HAP-1 (cell line): ENCODE results near the gene ITPR2.
"Not testable (repeated sequence)": the region's sequence is repeated elsewhere in the genome, so short reads cannot be mapped to it uniquely, and the experiment has no call there.

Experiments used
- DNase-seq, 2 experiments: peaks; one replicate each; pipeline ENCODE4 v3.0.0-alpha.2; 2016 to 2020; ENCODE audit warnings: low spot score in 2 of 2
- H3K27me3 ChIP-seq: fragments of 250-450 bp; sonication (Bioruptor Pico); 2 replicates; pipeline ENCODE4 v1.5.1; 2020; ENCODE audit warnings: low read depth, mild to moderate bottlenecking, moderate library complexity
- H3K36me3 ChIP-seq: fragments of 250-450 bp; sonication (Bioruptor Pico); replicated peaks from 2 replicates; pipeline ENCODE4 v1.5.1; 2020; ENCODE audit warnings: mild to moderate bottlenecking
- H3K4me1 ChIP-seq: fragments of 250-450 bp; sonication (Bioruptor Pico); 2 replicates; pipeline ENCODE4 v1.5.1; 2020; ENCODE audit warnings: mild to moderate bottlenecking
- H3K4me3 ChIP-seq: fragments of 250-450 bp; sonication (Bioruptor Pico); 2 replicates; pipeline ENCODE4 v1.5.1; 2020; ENCODE audit warnings: mild to moderate bottlenecking, moderate library complexity
- H3K9me3 ChIP-seq: fragments of 250-450 bp; sonication (Bioruptor Pico); 2 replicates; pipeline ENCODE4 v1.5.1; 2020; ENCODE audit warnings: mild to moderate bottlenecking, moderate library complexity
- in situ Hi-C: fragments of 300-500 bp; cut with MboI; formaldehyde crosslinking; loops from 3 replicates; pipeline ENCODE4 v1.14.3; 2020; ENCODE audit warnings: low sequenced_read_pairs, inconsistent platforms, mixed read lengths

Gene ITPR2

DNA sequence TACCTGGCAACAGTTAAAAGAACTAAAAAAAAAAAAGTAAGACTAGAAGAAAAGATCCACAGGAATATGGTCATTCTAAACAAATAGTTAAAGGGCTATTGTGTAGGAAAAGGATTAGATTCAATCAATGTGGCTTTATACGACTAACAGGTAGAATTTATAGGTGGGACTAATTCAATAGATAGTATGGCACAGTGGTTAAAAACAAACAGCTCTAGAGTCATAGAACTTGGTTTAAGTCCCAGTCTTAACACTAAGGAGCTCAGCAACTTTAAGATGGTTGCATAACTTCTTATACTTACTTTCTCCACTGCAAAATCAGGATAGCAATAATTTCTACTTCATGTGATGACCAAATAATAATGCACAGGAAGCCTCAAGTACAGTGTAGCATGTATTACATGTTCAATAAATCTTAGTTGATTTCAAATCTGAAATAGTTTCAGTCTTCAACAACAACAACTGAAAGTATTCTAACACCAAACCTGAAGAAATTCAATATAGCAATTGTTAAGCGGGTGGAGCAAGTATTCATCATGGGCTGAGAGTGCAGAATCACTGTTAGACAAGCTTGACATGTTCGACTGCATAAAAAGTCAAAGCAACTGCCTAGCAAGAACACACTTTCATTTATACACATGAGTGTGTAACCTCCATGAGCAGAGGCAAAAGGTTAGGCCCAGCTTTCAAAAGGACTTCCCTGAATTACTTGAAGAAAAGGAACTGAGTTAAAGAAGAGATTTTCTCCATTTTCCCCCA is 50.4 kb downstream of the ITPR2 start:
- H3K4me1 ChIP-seq: no peaks in the 10 kb centered on the region
- H3K27me3 ChIP-seq: no peaks in the 10 kb centered on the region
- no peaks in the 10 kb centered on the region for H3K9me3 ChIP-seq
- in situ Hi-C loops: no loop called here
- no peak for DNase-seq
- H3K36me3 ChIP-seq: no peaks in the 10 kb centered on the region
- no peak overlapping the region for H3K4me3 ChIP-seq

DNA sequence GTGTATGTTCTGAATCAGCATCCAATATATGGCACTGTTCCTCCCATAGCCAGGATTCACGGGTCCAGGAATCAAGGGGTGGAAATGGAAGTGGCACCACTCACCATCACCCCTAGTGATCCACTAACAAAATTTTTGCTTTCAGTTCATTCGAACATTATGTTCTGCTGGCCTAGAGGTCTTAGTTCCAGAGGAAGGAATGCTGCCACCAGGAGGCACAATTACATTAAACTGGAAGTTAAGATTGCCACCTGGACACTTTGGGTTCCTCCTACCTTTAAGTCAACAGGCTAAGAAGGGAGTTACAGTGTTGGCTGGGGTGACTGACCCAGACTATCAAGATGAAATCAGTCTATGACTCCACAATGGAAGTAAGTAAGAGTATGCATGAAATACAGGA is 52.3 kb downstream of the ITPR2 start:
- H3K27me3 ChIP-seq, in situ Hi-C loops, H3K9me3 ChIP-seq, H3K4me3 ChIP-seq, H3K4me1 ChIP-seq, DNase-seq, H3K36me3 ChIP-seq: not testable (repeated sequence)

DNA sequence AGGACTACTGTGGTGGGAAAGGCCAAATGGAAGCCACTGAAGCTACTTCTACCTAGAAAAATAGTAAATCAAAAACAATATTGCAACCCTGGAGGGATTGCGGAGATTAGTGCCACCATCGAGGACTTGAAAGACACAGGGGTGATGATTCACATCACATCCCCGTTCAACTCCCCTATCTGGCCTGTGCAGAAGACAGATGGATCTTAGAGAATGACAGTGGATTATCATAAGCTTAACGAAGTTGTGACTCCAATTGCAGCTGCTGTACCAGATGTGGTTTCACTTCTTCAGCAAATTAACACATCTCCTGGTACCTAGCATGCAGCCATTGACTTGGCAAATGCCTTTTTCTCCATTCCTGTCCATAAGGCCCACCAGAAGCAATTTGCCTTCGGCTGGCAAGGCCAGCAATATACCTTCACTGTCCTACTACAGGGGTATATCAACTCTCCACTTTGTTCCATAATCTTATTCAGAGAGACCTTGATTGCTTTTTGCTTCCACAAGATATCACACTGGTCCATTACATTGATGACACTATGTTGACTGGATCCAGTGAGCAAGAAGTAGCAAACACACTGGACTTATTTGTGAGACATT is 54.7 kb downstream of the ITPR2 start:
- H3K4me1 ChIP-seq, H3K4me3 ChIP-seq, H3K36me3 ChIP-seq, H3K9me3 ChIP-seq, H3K27me3 ChIP-seq, in situ Hi-C loops, DNase-seq: not testable (repeated sequence)

DNA sequence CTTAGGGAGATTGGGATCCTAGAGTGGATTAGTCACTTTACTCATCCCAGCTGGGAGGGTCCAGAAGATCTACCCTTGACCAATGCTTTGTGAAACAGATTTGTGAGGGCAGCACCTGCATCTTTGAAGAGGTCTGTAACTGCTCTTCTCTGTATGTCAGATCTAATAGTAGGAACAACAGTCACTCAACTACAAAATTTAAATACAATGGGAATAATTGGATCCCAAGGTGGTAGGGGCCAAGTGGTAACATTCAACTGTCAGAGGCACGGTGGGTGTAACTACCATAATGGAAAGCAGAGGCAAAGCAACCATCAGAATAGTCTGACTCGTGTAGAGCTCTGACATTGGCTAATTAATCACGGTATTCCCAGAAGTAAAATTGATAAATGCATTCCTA is 55.8 kb downstream of the ITPR2 start:
- Histone ChIP-seq H3K4me1 (no peaks in the 10 kb centered on the region), H3K4me3 (no peak overlapping the region), H3K9me3 (no peaks in the 10 kb centered on the region), H3K27me3 (no peaks in the 10 kb centered on the region), H3K36me3 (no peaks in the 10 kb centered on the region)
- no peak for DNase-seq
- in situ Hi-C loops: no loop called here

DNA sequence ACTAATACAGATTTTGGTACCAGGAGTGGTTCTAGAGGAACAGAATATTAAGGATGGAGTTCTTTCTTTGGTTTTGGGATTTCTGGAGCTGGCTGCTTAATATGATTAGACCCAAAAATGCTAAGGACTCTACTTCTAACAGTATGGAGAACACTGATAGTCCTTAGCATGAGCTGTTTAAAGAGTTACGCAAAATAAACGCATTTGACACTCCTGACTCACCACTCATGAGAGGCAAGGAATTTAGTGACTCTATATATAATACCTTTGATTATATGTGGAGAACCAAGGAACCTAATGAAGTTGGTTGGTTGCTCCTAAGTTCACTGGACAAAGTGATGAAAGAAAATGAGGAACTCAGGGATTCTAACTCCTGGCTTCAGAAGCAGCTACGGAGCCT is 57.0 kb downstream of the ITPR2 start:
- H3K9me3 ChIP-seq, in situ Hi-C loops, H3K36me3 ChIP-seq, H3K4me1 ChIP-seq, H3K27me3 ChIP-seq, H3K4me3 ChIP-seq, DNase-seq: not testable (repeated sequence)

DNA sequence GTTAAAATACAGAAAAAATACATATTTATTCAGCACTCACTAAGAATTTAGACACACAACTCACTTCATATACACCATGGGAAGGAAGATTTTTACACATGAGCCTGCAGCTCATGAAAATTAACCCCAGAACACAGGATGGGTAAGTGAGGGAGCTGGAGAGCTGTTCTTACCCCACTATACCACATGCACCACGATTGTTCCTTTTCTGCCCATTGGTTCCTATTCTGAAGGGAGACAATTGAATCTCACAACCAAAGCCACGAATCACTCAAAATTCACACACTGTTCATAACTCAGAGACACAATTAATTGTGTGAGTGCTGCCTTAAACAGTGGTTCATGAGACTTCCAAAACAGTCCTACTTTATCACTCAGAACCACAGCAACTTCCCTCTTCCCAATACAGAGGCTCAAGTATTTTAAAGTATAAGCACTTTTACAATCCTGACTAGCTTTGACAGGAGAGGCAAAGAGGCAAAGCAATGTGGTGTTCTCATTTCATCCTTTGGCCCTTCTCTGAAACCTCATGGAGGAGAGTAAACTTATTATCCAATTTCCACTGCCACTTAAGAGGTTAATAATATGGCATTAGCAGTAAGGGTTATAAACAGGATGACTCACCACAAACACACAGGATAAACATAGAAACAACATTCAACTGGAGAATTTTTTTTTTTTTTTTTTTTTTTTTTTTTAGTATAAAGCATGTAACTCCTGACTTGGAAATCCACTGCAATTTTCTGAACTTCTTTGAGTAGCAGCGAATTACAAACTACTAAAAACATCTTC is 59.5 kb downstream of the ITPR2 start:
- no peak for DNase-seq
- in situ Hi-C loops: no loop called here
- Histone ChIP-seq H3K4me3 (no peak overlapping the region), H3K27me3 (no peaks in the 10 kb centered on the region), H3K36me3 (no peaks in the 10 kb centered on the region), H3K4me1 (no peaks in the 10 kb centered on the region), H3K9me3 (no peaks in the 10 kb centered on the region)

DNA sequence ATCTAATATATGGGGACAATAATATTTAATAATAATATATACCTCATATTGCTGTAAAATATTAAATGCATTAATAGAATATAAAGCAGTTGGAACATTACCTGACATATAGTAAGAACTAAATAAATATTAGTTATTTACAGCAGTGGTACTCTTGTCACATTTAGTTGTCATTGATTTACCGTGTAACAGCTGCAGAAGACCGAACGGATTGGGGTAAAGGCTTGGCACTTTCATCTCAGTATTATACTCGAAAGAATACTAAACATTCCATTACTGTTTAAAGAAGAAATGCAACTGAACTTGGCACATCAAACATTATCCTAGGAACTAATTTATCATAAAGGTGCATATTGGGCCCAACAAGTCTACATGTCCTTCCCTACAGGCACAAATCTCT is 61.1 kb downstream of the ITPR2 start:
- Histone ChIP-seq H3K36me3 (no peaks in the 10 kb centered on the region), H3K4me3 (no peak overlapping the region), H3K4me1 (no peaks in the 10 kb centered on the region), H3K27me3 (no peaks in the 10 kb centered on the region), H3K9me3 (no peaks in the 10 kb centered on the region)
- no peak for DNase-seq
- in situ Hi-C loops: no loop called here

DNA sequence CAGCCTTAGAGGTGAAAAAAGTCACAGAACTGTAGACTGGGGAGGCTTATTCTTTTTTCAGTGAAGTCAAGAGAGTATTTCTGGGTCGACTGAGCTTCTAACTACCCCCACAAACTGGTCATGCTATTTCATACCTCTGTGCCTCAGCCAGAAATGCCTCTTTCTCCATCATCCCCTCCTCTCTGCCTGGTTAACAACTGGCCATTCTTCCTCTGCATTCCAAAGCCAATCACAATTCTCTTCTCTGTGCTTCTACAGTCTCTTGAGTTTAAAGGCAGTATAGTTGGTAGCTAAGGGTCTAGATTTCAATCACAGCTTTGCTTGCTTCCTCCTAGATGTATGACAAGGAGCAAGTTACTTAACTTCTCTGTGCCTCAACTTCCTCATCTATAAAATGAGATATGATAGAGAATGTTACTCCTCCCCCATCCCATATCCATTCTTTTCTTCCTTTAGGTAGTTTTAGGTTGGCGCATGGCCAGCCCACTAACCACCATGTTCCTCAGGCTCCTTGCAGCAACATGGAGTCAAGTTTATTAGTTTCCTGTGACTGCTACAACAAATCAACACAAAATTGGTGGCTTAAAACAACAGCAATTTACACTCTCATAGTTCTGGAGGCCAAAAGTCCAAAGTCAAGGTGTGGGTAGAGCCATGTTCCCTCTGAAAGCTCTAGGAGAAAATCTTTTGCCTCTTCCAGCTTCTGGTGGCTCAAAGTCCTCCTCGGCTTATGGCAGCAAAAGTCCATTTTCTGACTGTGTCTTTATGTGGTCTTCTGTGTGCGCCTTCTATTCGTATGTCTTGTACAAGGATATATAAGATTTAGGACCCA is 62.5 kb downstream of the ITPR2 start:
- no peaks in the 10 kb centered on the region for H3K27me3 ChIP-seq
- no peaks in the 10 kb centered on the region for H3K36me3 ChIP-seq
- no peaks in the 10 kb centered on the region for H3K9me3 ChIP-seq
- no peak for DNase-seq
- no peaks in the 10 kb centered on the region for H3K4me1 ChIP-seq
- in situ Hi-C loops: no loop called here
- H3K4me3 ChIP-seq: no peak overlapping the region

DNA sequence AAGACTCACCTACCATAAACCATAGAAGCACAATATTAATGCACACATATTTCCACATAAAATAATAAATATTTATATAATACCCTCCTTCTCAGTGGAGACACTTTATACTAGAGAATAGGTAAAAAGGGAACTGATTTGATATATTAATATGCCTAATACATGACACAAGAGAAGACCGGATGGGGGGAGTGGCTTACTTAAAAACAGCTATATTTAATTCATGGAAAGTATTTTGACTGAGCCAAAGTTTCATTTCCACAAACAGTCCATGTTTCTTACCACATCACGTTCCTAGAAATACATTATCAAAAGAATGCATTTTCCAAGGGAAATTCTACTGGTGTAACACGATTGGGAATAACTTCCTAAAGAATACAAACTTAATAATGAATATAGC is 63.4 kb downstream of the ITPR2 start:
- Histone ChIP-seq H3K4me1 (no peaks in the 10 kb centered on the region), H3K27me3 (no peaks in the 10 kb centered on the region), H3K4me3 (no peak overlapping the region), H3K36me3 (no peaks in the 10 kb centered on the region), H3K9me3 (no peaks in the 10 kb centered on the region)
- in situ Hi-C loops: no loop called here
- no peak for DNase-seq

DNA sequence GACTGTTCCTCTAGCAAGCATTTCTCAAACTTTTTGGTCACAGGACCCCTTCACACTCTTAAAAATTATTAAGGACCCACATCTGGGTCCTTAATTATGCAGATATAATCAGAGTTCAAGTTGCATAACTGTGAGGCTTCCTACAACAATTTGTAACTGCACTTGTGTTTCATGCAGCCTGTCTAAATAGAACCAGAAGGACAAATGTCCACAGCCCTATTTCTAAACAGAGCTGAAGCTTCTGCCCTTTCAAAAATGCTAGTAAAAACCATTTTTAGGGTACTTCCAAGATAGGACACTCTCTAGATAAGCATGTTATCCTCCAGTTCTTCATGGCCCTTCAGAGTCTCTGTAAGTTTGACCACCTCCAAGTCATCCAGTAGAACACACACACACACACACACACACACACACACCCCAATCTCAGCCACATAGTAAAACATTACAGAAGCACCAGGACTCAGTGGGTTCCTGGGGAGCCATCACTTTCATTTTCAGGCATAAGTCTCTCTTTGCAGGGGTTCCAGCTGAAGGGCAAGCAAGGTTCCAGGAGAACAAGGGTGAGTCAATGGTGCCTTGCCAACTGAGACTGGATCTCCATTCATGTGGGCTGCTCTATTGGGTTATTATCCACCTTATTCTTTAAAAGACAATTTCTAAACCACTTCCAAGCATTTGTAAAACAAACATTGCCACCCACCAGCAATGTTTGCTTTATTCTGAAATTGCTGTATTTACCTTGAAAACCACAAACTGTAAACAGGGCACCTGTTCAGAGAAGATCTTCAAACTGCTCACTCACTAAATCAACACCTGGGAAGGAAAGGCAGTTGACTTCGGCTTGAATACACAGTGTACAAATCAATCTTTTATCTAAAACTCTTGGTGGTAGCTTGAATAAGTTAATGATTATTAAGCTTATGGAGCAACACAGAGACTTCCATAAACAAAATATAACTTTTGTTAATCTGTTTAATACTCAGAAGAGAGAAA is 64.1 kb downstream of the ITPR2 start:
- Histone ChIP-seq H3K27me3 (no peaks in the 10 kb centered on the region), H3K4me3 (no peak overlapping the region), H3K9me3 (no peaks in the 10 kb centered on the region), H3K36me3 (no peaks in the 10 kb centered on the region), H3K4me1 (no peaks in the 10 kb centered on the region)
- no peak for DNase-seq
- in situ Hi-C loops: no loop called here

DNA sequence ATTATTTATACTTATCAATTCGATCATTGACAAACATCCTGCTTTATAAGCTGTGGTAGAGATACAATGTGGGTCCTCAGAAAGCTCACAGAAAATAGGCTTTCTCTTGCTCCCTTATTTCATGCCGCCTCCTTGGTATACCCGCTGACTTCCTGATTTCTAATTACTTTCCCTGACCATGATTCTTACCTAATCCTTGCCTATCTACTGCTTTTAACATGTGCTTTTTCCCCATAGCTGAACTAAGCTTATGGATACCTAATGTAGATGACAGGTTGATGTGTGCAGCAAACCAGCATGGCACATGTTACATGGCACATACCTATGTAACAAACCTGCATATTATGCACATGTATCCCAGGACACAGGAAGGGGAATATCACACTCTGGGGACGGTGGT is 65.1 kb downstream of the ITPR2 start:
- Histone ChIP-seq H3K4me1 (no peaks in the 10 kb centered on the region), H3K9me3 (no peaks in the 10 kb centered on the region), H3K36me3 (no peaks in the 10 kb centered on the region), H3K4me3 (no peak overlapping the region), H3K27me3 (no peaks in the 10 kb centered on the region)
- DNase-seq: no peak
- in situ Hi-C loops: no loop called here

DNA sequence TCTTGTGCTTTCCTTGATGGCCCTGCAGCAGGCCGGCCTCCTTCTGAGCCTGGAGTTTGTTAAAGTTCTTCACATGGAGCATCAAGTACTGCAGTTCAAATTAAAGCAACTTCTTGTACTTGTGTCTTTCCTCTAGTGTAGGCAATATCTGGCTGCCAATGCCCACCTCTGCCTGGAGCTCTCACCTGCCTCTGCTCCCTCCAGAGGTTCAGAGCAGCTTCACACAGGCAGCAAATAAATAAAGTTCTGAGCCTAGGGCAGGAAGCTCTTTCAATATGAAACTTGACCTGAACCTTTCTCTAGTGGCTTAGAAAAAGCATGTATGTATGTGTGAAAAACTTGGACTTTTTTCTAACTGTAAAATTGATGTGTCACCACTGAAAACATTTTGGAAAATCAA is 65.9 kb downstream of the ITPR2 start:
- in situ Hi-C loops: no loop called here
- Histone ChIP-seq H3K9me3 (no peaks in the 10 kb centered on the region), H3K36me3 (no peaks in the 10 kb centered on the region), H3K27me3 (no peaks in the 10 kb centered on the region), H3K4me1 (no peaks in the 10 kb centered on the region), H3K4me3 (no peak overlapping the region)
- DNase-seq: no peak

DNA sequence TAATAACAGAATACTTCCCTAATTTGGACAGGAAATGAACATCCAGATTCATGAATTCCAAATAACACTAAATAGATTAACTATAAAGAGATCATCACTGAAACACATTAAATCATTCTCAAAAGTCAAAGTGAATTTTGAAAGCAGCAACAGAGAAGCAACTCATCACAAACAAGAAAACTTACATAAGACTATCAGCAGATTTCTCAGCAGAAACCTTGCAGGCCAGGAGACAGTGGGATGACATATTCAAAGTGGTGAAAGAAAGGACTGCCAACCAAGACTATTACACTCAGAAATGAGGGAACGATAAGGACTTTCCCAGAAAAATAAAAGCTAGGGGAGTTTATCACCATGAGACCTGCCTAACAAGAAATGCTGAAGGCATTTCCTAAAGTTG is 70.8 kb downstream of the ITPR2 start:
- H3K9me3 ChIP-seq: peaks cover 5% of the 10 kb centered on the region
- DNase-seq: no peak
- H3K36me3 ChIP-seq: no peaks in the 10 kb centered on the region
- no peak overlapping the region for H3K4me3 ChIP-seq
- no peaks in the 10 kb centered on the region for H3K27me3 ChIP-seq
- H3K4me1 ChIP-seq: no peaks in the 10 kb centered on the region
- in situ Hi-C loops: no loop called here
